A549 (cell line): ENCODE measurements around the gene TMEM154. TPM values are rescaled to one million over a fixed set of nuclear protein-coding genes. Genes with fewer than 3 reads are reported as not detected.

Experiments
- ATAC-seq, 2 experiments: fragments of 200-7000 bp in 1 of 2; fragments of >200 bp in 1 of 2; cut with Nextera tagmentation in 1 of 2; cut with Tn5 transposase in 1 of 2; 3 replicates each; pipeline versions ENCODE4 v1.8.0 to v1.9.1; 2018 to 2020; ENCODE audit warnings: mild to moderate bottlenecking in 1 of 2, moderate library complexity in 1 of 2
- CTCF ChIA-PET: fragments of 300-600 bp; sonication (Branson Sonifier 250); formaldehyde crosslinking; extraction: SDS; loops from one replicate; lab custom pipeline; 2021; ENCODE audit warnings: antibody characterized with exemption, inconsistent platforms; lab: Yijun Ruan, JAX
- POLR2A ChIA-PET: fragments of 350-600 bp; formaldehyde crosslinking; extraction: SDS; loops from one replicate; lab custom pipeline; 2021; ENCODE audit warnings: antibody characterized with exemption, inconsistent platforms; lab: Yijun Ruan, JAX
- DNase-seq, 2 experiments: peaks; one replicate each; pipeline versions ENCODE4 v3.0.0 to v3.0.0-alpha.2; 2011 to 2016; ENCODE audit warnings: low read depth in 1 of 2, low spot score in 1 of 2
- FAIRE-seq: peaks from 2 replicates; lab custom pipeline; 2011; peaks lifted over from hg19 to GRCh38; lab: Jason Lieb, UNC
- H3K27ac ChIP-seq, 2 experiments: fragments of >200 bp; sonication (Bioruptor Twin); formaldehyde crosslinking; 3 replicates each; pipeline ENCODE4 v1.5.1; 2016 to 2017
- H3K4me1 ChIP-seq: fragments of >200 bp; sonication (Bioruptor Twin); formaldehyde crosslinking; 3 replicates; pipeline ENCODE4 v1.6.1; 2016
- H3K4me2 ChIP-seq: fragments of >200 bp; sonication (Bioruptor Twin); formaldehyde crosslinking; 3 replicates; pipeline ENCODE4 v1.6.1; 2016
- H3K4me3 ChIP-seq: fragments of >200 bp; sonication (Bioruptor Twin); formaldehyde crosslinking; 3 replicates; pipeline ENCODE4 v1.5.1; 2016
- H3K9me3 ChIP-seq: fragments of >200 bp; sonication (Bioruptor Twin); formaldehyde crosslinking; 3 replicates; pipeline ENCODE4 v1.6.1; 2016
- BCL3 ChIP-seq: fragments of >200 bp; sonication (Bioruptor Twin); formaldehyde crosslinking; IDR thresholded peaks from 3 replicates; pipeline ENCODE4 v1.6.1; 2016
- CBX2 ChIP-seq: fragments of 200-600 bp; sonication (generic); IDR thresholded peaks from 2 replicates; pipeline ENCODE4 v1.6.1; 2016; ENCODE audit warnings: low read depth, mild to moderate bottlenecking, borderline replicate concordance
- CHD4 ChIP-seq: fragments of 200-600 bp; sonication (generic); IDR thresholded peaks from 2 replicates; pipeline ENCODE4 v1.6.1; 2016; ENCODE audit warnings: antibody characterized with exemption, mild to moderate bottlenecking, borderline replicate concordance
- CTCF ChIP-seq: fragments of >200 bp; sonication (Bioruptor Twin); formaldehyde crosslinking; IDR thresholded peaks from 3 replicates; pipeline ENCODE4 v1.5.1; 2016
- E2F6 ChIP-seq: IDR thresholded peaks from 2 replicates; pipeline ENCODE4 v1.6.1; 2012; ENCODE audit warnings: low read depth, borderline replicate concordance
- EHF ChIP-seq: fragments of 250-450 bp; sonication (Bioruptor Pico); IDR thresholded peaks from 2 replicates; pipeline ENCODE4 v1.5.0; 2020; ENCODE audit warnings: mild to moderate bottlenecking
- EHMT2 ChIP-seq: fragments of 200-600 bp; sonication (generic); IDR thresholded peaks from 2 replicates; pipeline ENCODE4 v1.6.1; 2016; ENCODE audit warnings: antibody characterized with exemption, low read depth, mild to moderate bottlenecking, moderate library complexity
- EP300 ChIP-seq, 2 experiments: fragments of >200 bp; sonication (Bioruptor Twin); formaldehyde crosslinking; IDR thresholded peaks; 2 replicates in 1 of 2; 3 replicates in 1 of 2; pipeline ENCODE4 v1.6.1; 2016 to 2017
- FOSL2 ChIP-seq, 2 experiments: fragments of 450-650 bp in 1 of 2; fragments of >200 bp in 1 of 2; sonication (Bioruptor Twin) in 1 of 2; formaldehyde crosslinking; IDR thresholded peaks; 2 replicates each; pipeline versions ENCODE4 v1.5.0 to v1.6.1; 2016 to 2020; ENCODE audit warnings: mild to moderate bottlenecking in 1 of 2, moderate library complexity in 1 of 2
- FOXS1 ChIP-seq: fragments of 250-450 bp; sonication (Bioruptor Pico); IDR thresholded peaks from 2 replicates; pipeline ENCODE4 v1.5.0; 2020; ENCODE audit warnings: mild to moderate bottlenecking, moderate library complexity
- HMGXB4 ChIP-seq: fragments of 250-450 bp; sonication (Bioruptor Pico); IDR thresholded peaks from 2 replicates; pipeline ENCODE4 v1.5.0; 2021; ENCODE audit warnings: mild to moderate bottlenecking, moderate library complexity, borderline replicate concordance
- HOXB5 ChIP-seq: fragments of 250-450 bp; sonication (Bioruptor Pico); IDR thresholded peaks from 2 replicates; pipeline ENCODE4 v1.5.0; 2020; ENCODE audit warnings: mild to moderate bottlenecking, moderate library complexity
- NPAS2 ChIP-seq: fragments of 250-450 bp; sonication (Bioruptor Pico); IDR thresholded peaks from 2 replicates; pipeline ENCODE4 v1.8.0; 2022; ENCODE audit warnings: mild to moderate bottlenecking, moderate library complexity, borderline replicate concordance
- NR3C1 ChIP-seq: fragments of >200 bp; sonication (Bioruptor Twin); formaldehyde crosslinking; IDR thresholded peaks from 3 replicates; pipeline ENCODE4 v1.6.1; 2017
- PHF8 ChIP-seq: fragments of 200-600 bp; sonication (generic); IDR thresholded peaks from 2 replicates; pipeline ENCODE4 v1.6.1; 2016; ENCODE audit warnings: low read depth, mild to moderate bottlenecking, antibody characterized with exemption, moderate library complexity, borderline replicate concordance
- POLR2A ChIP-seq: IDR thresholded peaks from 2 replicates; pipeline ENCODE4 v1.6.1; 2012; ENCODE audit warnings: mild to moderate bottlenecking, low read length
- RFX5 ChIP-seq: fragments of 450-650 bp; IDR thresholded peaks from 2 replicates; pipeline ENCODE4 v1.7.1; 2014; ENCODE audit warnings: antibody characterized with exemption, mild to moderate bottlenecking, moderate library complexity
- USF2 ChIP-seq: fragments of 450-650 bp; IDR thresholded peaks from 2 replicates; pipeline ENCODE4 v1.6.1; 2014; ENCODE audit warnings: antibody characterized with exemption
- ZFP36 ChIP-seq: fragments of 450-650 bp; IDR thresholded peaks from 2 replicates; pipeline ENCODE4 v1.6.1; 2014; ENCODE audit warnings: borderline replicate concordance; ENCODE audit not compliant: partially characterized antibody
- WGBS: methylation state at CpG from one replicate; pipeline ENCODE4 v1.1.6; 2017; ENCODE audit errors: missing lambda C conversion rate; 5-methylcytosine and 5-hydroxymethylcytosine counted together
- polyA plus RNA-seq, 4 experiments: library from polyadenylated mRNA; depleted of rRNA in 3 of 4; stranded (reverse); fragments of >200 nt; fragmentation: RNase III in 1 of 4; extraction: RNeasy Plus Mini Kit Qiagen cat#74134 plus additional on column Dnase treatment in 1 of 4; gene quantifications; 2 replicates in 3 of 4; 3 replicates in 1 of 4; pipeline ENCODE4 v1.2.3, GENCODE V29; 2011 to 2017
- TF ChIP-seq, protein P1 (sequence below): IDR thresholded peaks from 2 replicates; pipeline ENCODE4 v1.6.1; 2012

TMEM154 gene
- polyA plus RNA-seq, 2 of the 4 experiments (the other 2 are of a cell fraction), result 0.05 to 0.31 TPM

- H3K4me3 ChIP-seq, result no peak overlapping the region
- WGBS, result 35% methylated on average over 2 of the region's 7 CpGs
- TF ChIP-seq PHF8, result no peak
- no peak for TF ChIP-seq POLR2A
- TF ChIP-seq USF2, result no peak
- no peak for TF ChIP-seq BCL3
- TF ChIP-seq CHD4, result no peak
- no peak for TF ChIP-seq EHMT2
- no peak for TF ChIP-seq HMGXB4 (CRISPR knock-in tag)
- TF ChIP-seq FOXS1 (CRISPR knock-in tag), result no peak
- TF ChIP-seq EP300 (IDR thresholded peaks at IDR 0.05), result no peak
- TF ChIP-seq, protein P1, sequence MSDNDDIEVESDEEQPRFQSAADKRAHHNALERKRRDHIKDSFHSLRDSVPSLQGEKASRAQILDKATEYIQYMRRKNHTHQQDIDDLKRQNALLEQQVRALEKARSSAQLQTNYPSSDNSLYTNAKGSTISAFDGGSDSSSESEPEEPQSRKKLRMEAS, result no peak
- no peak for TF ChIP-seq CTCF
- TF ChIP-seq FOSL2 (IDR thresholded peaks at IDR 0.05), result no peak
- TF ChIP-seq FOSL2 (CRISPR knock-in tag; IDR thresholded peaks at IDR 0.05), result no peak
- TF ChIP-seq, all 56 proteins: peak for 0
- Histone ChIP-seq H3K4me2 (no peak overlapping the region), H3K9me3 (peaks cover 8% of the 10 kb centered on the region; the same call in 2 of the 3 replicates), H3K27ac (no peak overlapping the region), H3K4me1 (no peaks in the 10 kb centered on the region)
- CTCF ChIA-PET, result no interaction called here
- POLR2A ChIA-PET, result interaction anchor here (0.6 kb wide), 1 partner anchor 311 kb away, joined by 3 read pairs; no protein-coding TSS in a partner anchor
- DNase-seq (no peak), FAIRE-seq (no peak), ATAC-seq (no peak)
Measured at GRCh38 chr4:152655272-152656129, 24.3 kb downstream of the TMEM154 start.

DNA sequence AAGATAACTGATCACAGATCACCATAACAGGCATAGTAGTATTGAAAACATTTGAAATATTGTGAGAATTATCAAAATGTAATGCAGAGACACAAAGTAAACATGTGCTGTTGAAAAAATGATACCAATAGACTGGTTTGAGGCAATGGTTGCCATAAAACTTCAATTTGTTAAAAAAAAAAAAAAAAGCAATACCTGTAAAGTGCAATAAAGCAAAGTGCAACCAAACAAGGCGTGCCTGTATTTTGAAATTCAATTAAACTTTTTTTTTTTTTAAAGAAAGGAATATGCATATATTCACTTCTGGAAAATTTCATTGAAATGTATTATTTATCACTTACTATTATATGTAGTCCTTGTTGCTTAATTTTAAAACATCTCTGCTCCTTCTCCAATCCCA lies 27.7 kb downstream of the TMEM154 start:
- Histone ChIP-seq H3K9me3 (peaks cover 2% of the 10 kb centered on the region; the same call in 1 of the 3 replicates), H3K4me3 (no peak overlapping the region), H3K4me1 (no peaks in the 10 kb centered on the region), H3K27ac (no peak overlapping the region), H3K4me2 (no peak overlapping the region)
- ChIA-PET CTCF (no interaction called here), POLR2A (no interaction called here)
- WGBS, result 68% methylated on average over 1 of the region's 1 CpG
- DNase-seq, result no peak
- no peak for ATAC-seq
- TF ChIP-seq RFX5, result no peak
- FAIRE-seq, result no peak

- no peak overlapping the region for H3K4me2 ChIP-seq
- ChIA-PET POLR2A (no interaction called here), CTCF (interaction anchor here (1.1 kb wide), 1 partner anchor 10 kb away, joined by 3 read pairs; no protein-coding TSS in a partner anchor)
- no peak overlapping the region for H3K27ac ChIP-seq
- no peaks in the 10 kb centered on the region for H3K4me1 ChIP-seq
- H3K9me3 ChIP-seq, result no peaks in the 10 kb centered on the region
- ATAC-seq, result no peak
- DNase-seq, result no peak
- H3K4me3 ChIP-seq, result no peak overlapping the region
- no peak for TF ChIP-seq NR3C1
- no peak for TF ChIP-seq POLR2A
- no peak for TF ChIP-seq RFX5
- no peak for TF ChIP-seq EHF (CRISPR knock-in tag)
- no peak for TF ChIP-seq CBX2
- TF ChIP-seq HOXB5 (CRISPR knock-in tag), result no peak
- TF ChIP-seq ZFP36, result no peak
- no peak for TF ChIP-seq E2F6
- no peak for TF ChIP-seq CTCF
- TF ChIP-seq NPAS2 (CRISPR knock-in tag), result no peak
- no peak for FAIRE-seq
Measured at GRCh38 chr4:152651473-152652060, 28.2 kb downstream of the TMEM154 start.
